GM23248 (cell line): Measurements from ENCODE around the gene SLC9A9. TPM values are rescaled to one million over a fixed set of nuclear protein-coding genes. Genes with fewer than 3 reads are reported as not detected.

Experiments used
- DNase-seq: peaks from one replicate; pipeline ENCODE4 v3.0.0-alpha.2; 2015
- H2AFZ ChIP-seq: fragments of 200-600 bp; sonication (generic); 2 replicates; pipeline ENCODE4 v1.6.1; 2016; ENCODE audit warnings: antibody characterized with exemption
- H3F3A ChIP-seq: fragments of 200-600 bp; sonication (generic); 2 replicates; pipeline ENCODE4 v1.6.1; 2016; ENCODE audit warnings: mild to moderate bottlenecking, antibody characterized with exemption, mixed run types; ENCODE audit not compliant: insufficient read depth
- H3K27ac ChIP-seq: fragments of 200-600 bp; sonication (generic); 2 replicates; pipeline ENCODE4 v1.5.1; 2016; ENCODE audit warnings: mild to moderate bottlenecking
- H3K27me3 ChIP-seq: fragments of 200-600 bp; sonication (generic); replicated peaks from 2 replicates; pipeline ENCODE4 v1.6.1; 2016; ENCODE audit warnings: mild to moderate bottlenecking; ENCODE audit not compliant: insufficient read depth
- H3K36me3 ChIP-seq: fragments of 200-600 bp; sonication (generic); 2 replicates; pipeline ENCODE4 v1.6.1; 2016; ENCODE audit warnings: low read depth, mild to moderate bottlenecking
- H3K4me1 ChIP-seq: fragments of 200-600 bp; sonication (generic); 2 replicates; pipeline ENCODE4 v1.6.1; 2016; ENCODE audit warnings: mild to moderate bottlenecking; ENCODE audit not compliant: insufficient read depth
- H3K4me2 ChIP-seq: fragments of 200-600 bp; sonication (generic); one replicate; pipeline ENCODE4 v1.6.1; 2016; ENCODE audit warnings: mild to moderate bottlenecking; ENCODE audit not compliant: unreplicated experiment
- H3K4me3 ChIP-seq: fragments of 200-600 bp; sonication (generic); 2 replicates; pipeline ENCODE4 v1.5.1; 2016; ENCODE audit warnings: mild to moderate bottlenecking
- H3K79me2 ChIP-seq: fragments of 200-600 bp; sonication (generic); 2 replicates; pipeline ENCODE4 v1.6.1; 2016; ENCODE audit warnings: mild to moderate bottlenecking; ENCODE audit not compliant: insufficient read depth
- H3K9ac ChIP-seq: fragments of 200-600 bp; sonication (generic); 2 replicates; pipeline ENCODE4 v1.6.1; 2016; ENCODE audit warnings: mild to moderate bottlenecking
- H3K9me2 ChIP-seq: fragments of 200-600 bp; sonication (generic); 2 replicates; pipeline ENCODE4 v1.6.1; 2016; ENCODE audit warnings: mixed run types, mild to moderate bottlenecking, moderate library complexity; ENCODE audit not compliant: insufficient read depth
- H3K9me3 ChIP-seq: fragments of 200-600 bp; sonication (generic); one replicate; pipeline ENCODE4 v1.6.1; 2017; ENCODE audit warnings: low read depth
- H4K20me1 ChIP-seq: fragments of 200-600 bp; sonication (generic); 2 replicates; pipeline ENCODE4 v1.6.0; 2016; ENCODE audit not compliant: insufficient read depth
- EZH2 ChIP-seq: fragments of 200-600 bp; sonication (generic); IDR thresholded peaks from 2 replicates; pipeline ENCODE4 v1.6.1; 2018; ENCODE audit warnings: antibody characterized with exemption, mild to moderate bottlenecking; ENCODE audit not compliant: insufficient read depth, poor library complexity, severe bottlenecking
- EZH2phosphoT487 ChIP-seq: fragments of 200-600 bp; sonication (generic); IDR thresholded peaks from 2 replicates; pipeline ENCODE4 v1.6.1; 2018; ENCODE audit warnings: antibody characterized with exemption, moderate library complexity, mild to moderate bottlenecking, low read depth; ENCODE audit not compliant: insufficient read depth
- WGBS, 2 experiments: methylation state at CpG; one replicate each; pipeline ENCODE4 v1.1.6; 2015 to 2017; ENCODE audit warnings: low lambda C conversion rate in 2 of 2, low coverage in 1 of 2; ENCODE audit errors: missing lambda C conversion rate in 2 of 2; 5-methylcytosine and 5-hydroxymethylcytosine counted together
- in situ Hi-C: fragments of 300-500 bp; cut with MboI; formaldehyde crosslinking; loops from 2 replicates; pipeline ENCODE4 v1.15.0; 2020
- polyA plus RNA-seq: library from polyadenylated mRNA; unstranded; fragments of >200 nt; fragmentation: Nextera tagmentation; extraction: Ambion mirVana; gene quantifications from 2 replicates; pipeline ENCODE4 v1.2.1, GENCODE V29; 2016
- total RNA-seq: library from RNA; depleted of rRNA; stranded (reverse); fragments of >200 nt; shearing (Covaris generic); gene quantifications from 2 replicates; pipeline ENCODE4 v1.2.3, GENCODE V29; 2014

SLC9A9 gene
- total and polyA plus RNA-seq, 2 experiments from 2014 or later: 2.8 to 3.2 TPM

DNA sequence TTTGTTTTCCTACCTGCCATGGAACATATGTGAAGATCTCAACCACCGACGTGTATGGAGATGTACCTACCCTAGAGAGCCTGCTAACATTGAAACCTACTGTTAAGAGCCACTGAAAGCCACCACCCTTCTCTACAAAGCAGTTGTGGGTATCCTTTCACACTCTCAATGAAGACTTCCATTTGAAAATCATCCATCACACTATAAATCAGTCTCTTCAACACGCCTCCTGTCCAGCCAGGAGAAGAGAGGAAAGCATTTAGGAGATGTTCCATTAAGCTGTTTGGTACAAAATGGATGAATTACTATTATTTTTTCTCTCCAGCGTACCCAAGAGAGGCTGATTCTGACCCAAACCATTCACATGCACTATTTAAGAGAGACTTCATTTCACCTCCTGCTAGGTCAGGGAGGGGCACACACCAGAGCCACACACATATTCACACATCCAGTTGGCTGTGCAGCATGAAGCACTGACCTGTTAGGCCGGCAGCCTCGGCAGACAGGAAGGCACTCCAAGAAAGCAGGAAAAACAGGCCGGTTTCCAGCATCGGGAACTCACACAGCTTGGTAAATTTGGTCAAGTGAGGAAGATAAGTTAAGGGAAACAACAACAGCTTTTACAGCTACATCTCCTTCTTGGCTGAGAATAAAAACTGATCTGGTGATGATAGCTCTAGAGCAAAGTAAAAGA, 274.5 kb downstream of the SLC9A9 start:
- H3K9me2 ChIP-seq: no peaks in the 10 kb centered on the region
- 93% methylated on average over 8 of the region's 8 CpGs for WGBS, 2 experiments
- no peak for TF ChIP-seq EZH2
- TF ChIP-seq EZH2phosphoT487: no peak
- H3K79me2 ChIP-seq: no peaks in the 10 kb centered on the region
- no peaks in the 10 kb centered on the region for H3K4me1 ChIP-seq
- no peaks in the 10 kb centered on the region for H3K27me3 ChIP-seq
- no peak overlapping the region for H3K4me3 ChIP-seq
- in situ Hi-C loops: no loop called here
- no peak overlapping the region for H2AFZ ChIP-seq
- no peaks in the 10 kb centered on the region for H4K20me1 ChIP-seq
- no peak overlapping the region for H3K27ac ChIP-seq
- no peak overlapping the region for H3K4me2 ChIP-seq
- H3K36me3 ChIP-seq: no peaks in the 10 kb centered on the region
- no peaks in the 10 kb centered on the region for H3K9me3 ChIP-seq
- DNase-seq: no peak
- H3F3A ChIP-seq: no peaks in the 10 kb centered on the region
- H3K9ac ChIP-seq: no peak overlapping the region

DNA sequence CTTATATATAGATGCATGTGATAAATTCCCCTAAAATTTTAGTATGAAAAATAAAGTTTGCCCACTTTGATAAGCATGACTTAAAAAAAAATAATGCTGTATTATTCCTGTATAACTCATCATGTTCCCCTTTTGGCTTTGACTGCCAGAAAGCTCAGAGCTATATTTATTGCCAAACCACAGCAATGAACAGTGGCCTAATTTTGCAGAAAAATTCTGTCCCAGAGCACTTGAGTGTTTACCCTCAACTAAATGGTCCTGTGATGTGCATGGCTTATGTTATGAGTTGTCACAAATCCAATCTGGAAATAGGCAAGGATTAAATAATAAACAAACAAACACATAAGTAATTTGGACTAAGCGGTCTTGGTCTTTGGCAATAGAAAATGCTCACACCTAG, 276.7 kb downstream of the SLC9A9 start:
- no peaks in the 10 kb centered on the region for H3K4me1 ChIP-seq
- no peaks in the 10 kb centered on the region for H3F3A ChIP-seq
- no peaks in the 10 kb centered on the region for H3K27me3 ChIP-seq
- 79 to 100% methylated on average over 1 of the region's 1 CpG for WGBS, 2 experiments
- no peaks in the 10 kb centered on the region for H3K79me2 ChIP-seq
- no peaks in the 10 kb centered on the region for H3K9me3 ChIP-seq
- no peaks in the 10 kb centered on the region for H3K36me3 ChIP-seq
- TF ChIP-seq EZH2 (no peak), EZH2phosphoT487 (no peak)
- H3K4me2 ChIP-seq: no peak overlapping the region
- peak; percentile 33 for DNase-seq
- H4K20me1 ChIP-seq: no peaks in the 10 kb centered on the region
- no peak overlapping the region for H3K4me3 ChIP-seq
- no peaks in the 10 kb centered on the region for H3K9me2 ChIP-seq
- H3K9ac ChIP-seq: no peak overlapping the region
- no peak overlapping the region for H3K27ac ChIP-seq
- H2AFZ ChIP-seq: no peak overlapping the region
- in situ Hi-C loops: no loop called here

DNA sequence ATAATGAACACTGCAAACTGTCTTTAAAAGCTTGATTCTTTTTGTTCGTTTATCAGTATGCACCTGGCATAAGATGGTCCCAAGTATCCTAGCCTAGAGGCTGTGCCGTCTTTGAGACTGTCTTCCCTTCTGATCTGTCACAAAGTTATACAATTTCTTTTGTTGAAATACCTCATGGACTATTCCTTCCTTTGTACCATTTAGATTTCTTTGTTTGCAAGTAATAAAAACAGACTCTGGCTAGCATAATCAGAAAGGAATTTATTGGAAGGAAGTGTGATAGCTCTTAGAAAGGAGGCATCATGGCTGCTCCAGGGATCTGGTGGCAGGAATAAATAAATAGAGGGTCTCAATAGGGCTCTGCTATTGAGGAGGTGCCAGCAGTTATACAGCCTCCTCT, 280.4 kb downstream of the SLC9A9 start:
- DNase-seq: no peak
- Histone ChIP-seq H3K9ac (no peak overlapping the region), H3K4me3 (no peak overlapping the region), H3K36me3 (no peaks in the 10 kb centered on the region), H2AFZ (peak overlapping the region; percentile 38; the same call in 1 of the 2 replicates), H3K4me1 (no peaks in the 10 kb centered on the region), H3K79me2 (no peaks in the 10 kb centered on the region), H4K20me1 (no peaks in the 10 kb centered on the region), H3F3A (no peaks in the 10 kb centered on the region), H3K9me3 (no peaks in the 10 kb centered on the region), H3K27me3 (no peaks in the 10 kb centered on the region), H3K4me2 (no peak overlapping the region), H3K27ac (no peak overlapping the region), H3K9me2 (no peaks in the 10 kb centered on the region)
- WGBS, 2 experiments: 91% methylated on average over 2 of the region's 2 CpGs
- in situ Hi-C loops: no loop called here
- no peak for TF ChIP-seq EZH2
- no peak for TF ChIP-seq EZH2phosphoT487

DNA sequence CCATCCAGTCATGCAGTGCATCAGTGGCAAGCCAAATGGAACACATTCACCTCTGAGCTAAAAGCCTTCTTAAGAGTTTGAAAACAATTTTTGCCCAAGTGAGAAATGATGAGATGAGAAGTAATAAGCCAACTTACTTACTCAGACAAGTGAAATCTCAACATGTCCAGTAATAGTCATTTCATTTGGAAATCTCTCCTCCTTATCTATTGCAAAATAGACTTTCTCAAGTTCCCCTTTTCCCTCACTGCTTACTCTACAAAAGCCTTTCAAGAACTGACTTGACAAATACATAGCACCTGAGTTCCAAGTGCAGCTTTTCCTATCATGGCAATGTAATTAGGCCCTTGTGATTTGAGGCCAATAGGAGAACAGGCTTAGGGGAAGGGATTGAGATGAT, 282.3 kb downstream of the SLC9A9 start:
- H3K4me3 ChIP-seq: no peak overlapping the region
- H3K4me2 ChIP-seq: no peak overlapping the region
- H3K9me2 ChIP-seq: no peaks in the 10 kb centered on the region
- in situ Hi-C loops: no loop called here
- no peak overlapping the region for H2AFZ ChIP-seq
- no peaks in the 10 kb centered on the region for H4K20me1 ChIP-seq
- H3K79me2 ChIP-seq: no peaks in the 10 kb centered on the region
- H3K9ac ChIP-seq: no peak overlapping the region
- TF ChIP-seq EZH2phosphoT487 (no peak), EZH2 (no peak)
- DNase-seq: peak; percentile 18
- H3F3A ChIP-seq: no peaks in the 10 kb centered on the region
- no peaks in the 10 kb centered on the region for H3K9me3 ChIP-seq
- no peak overlapping the region for H3K27ac ChIP-seq
- no peaks in the 10 kb centered on the region for H3K36me3 ChIP-seq
- no peaks in the 10 kb centered on the region for H3K4me1 ChIP-seq
- H3K27me3 ChIP-seq: no peaks in the 10 kb centered on the region

DNA sequence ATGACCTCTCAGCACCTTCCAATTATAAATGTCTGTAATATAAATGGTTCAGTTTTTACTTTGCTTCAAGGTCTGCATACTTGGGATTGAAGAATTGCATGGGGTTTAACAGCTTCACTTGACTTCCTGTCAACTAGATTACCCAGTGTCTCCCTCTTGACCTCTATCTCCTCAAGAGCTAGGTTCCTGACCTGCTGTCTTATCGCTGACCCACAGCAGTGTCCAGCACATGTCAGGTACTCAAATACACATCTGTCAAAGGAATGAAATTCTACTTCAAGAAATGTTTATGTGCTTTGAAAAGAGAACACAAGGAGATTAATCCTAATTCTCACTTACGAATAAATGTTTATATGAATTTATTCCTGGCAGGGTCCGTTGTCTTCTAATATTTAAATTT, 284.5 kb downstream of the SLC9A9 start:
- no peak overlapping the region for H3K4me2 ChIP-seq
- no peaks in the 10 kb centered on the region for H3K9me2 ChIP-seq
- no peaks in the 10 kb centered on the region for H3K36me3 ChIP-seq
- no peaks in the 10 kb centered on the region for H3K27me3 ChIP-seq
- H2AFZ ChIP-seq: no peak overlapping the region
- H3K9ac ChIP-seq: no peak overlapping the region
- H3K27ac ChIP-seq: no peak overlapping the region
- H4K20me1 ChIP-seq: no peaks in the 10 kb centered on the region
- no peaks in the 10 kb centered on the region for H3F3A ChIP-seq
- 95 to 98% methylated on average over 3 of the region's 3 CpGs for WGBS, 2 experiments
- no peak for DNase-seq
- H3K4me1 ChIP-seq: no peaks in the 10 kb centered on the region
- no peaks in the 10 kb centered on the region for H3K79me2 ChIP-seq
- H3K4me3 ChIP-seq: no peak overlapping the region
- TF ChIP-seq EZH2phosphoT487 (no peak), EZH2 (no peak)
- no peaks in the 10 kb centered on the region for H3K9me3 ChIP-seq
- in situ Hi-C loops: no loop called here
